Epidermal melanocyte (primary cell): ENCODE data around the gene TTC8.
"Not testable (repeated sequence)": the region's sequence is repeated elsewhere in the genome, so short reads cannot be mapped to it uniquely, and the experiment has no call there.

Experiments used
- DNase-seq: peaks from one replicate; pipeline ENCODE4 v3.0.0; 2011; ENCODE audit warnings: low spot score; ENCODE audit not compliant: insufficient read length

The TTC8 gene

GRCh38 chr14:88824314-88825077 is at the start of gene TTC8:
TTC8 (plus strand) TSS chr14:88824651; CDS start chr14:88824708, 57 bp downstream.
- DNase-seq: peak; percentile 76

- DNase-seq: no peak
Observed at GRCh38 chr14:88775532-88775931, 48.9 kb upstream of the TTC8 start.

- DNase-seq: no peak
Observed at GRCh38 chr14:88785911-88786310, 38.5 kb upstream of the TTC8 start.

GRCh38 chr14:88786715-88787114 is 37.7 kb upstream of the TTC8 start:
- DNase-seq: no peak

GRCh38 chr14:88789573-88789972 is 34.9 kb upstream of the TTC8 start:
- DNase-seq: not testable (repeated sequence)

- DNase-seq: no peak
Observed at GRCh38 chr14:88790501-88791251, 33.8 kb upstream of the TTC8 start.

GRCh38 chr14:88791252-88791621 is 33.2 kb upstream of the TTC8 start:
- DNase-seq: no peak

- no peak for DNase-seq
Observed at GRCh38 chr14:88791629-88792472, 32.6 kb upstream of the TTC8 start.

- peak; percentile 33 for DNase-seq
Observed at GRCh38 chr14:88792473-88793258, 31.8 kb upstream of the TTC8 start, which contains the start of gene EML5. EML5 (minus strand) TSS chr14:88792953; CDS start chr14:88792503, 450 bp downstream.

- DNase-seq: no peak
Observed at GRCh38 chr14:88793259-88793625, 31.2 kb upstream of the TTC8 start.

- no peak for DNase-seq
Observed at GRCh38 chr14:88798156-88798555, 26.3 kb upstream of the TTC8 start.

GRCh38 chr14:88799522-88799921 is 24.9 kb upstream of the TTC8 start:
- no peak for DNase-seq

GRCh38 chr14:88802596-88802995 is 21.9 kb upstream of the TTC8 start:
- DNase-seq: no peak

GRCh38 chr14:88804035-88804434 is 20.4 kb upstream of the TTC8 start:
- DNase-seq: no peak

GRCh38 chr14:88804477-88804876 is 20.0 kb upstream of the TTC8 start:
- no peak for DNase-seq

GRCh38 chr14:88808359-88808758 is 16.1 kb upstream of the TTC8 start:
- DNase-seq: no peak

GRCh38 chr14:88815980-88816379 is 8.5 kb upstream of the TTC8 start:
- no peak for DNase-seq

GRCh38 chr14:88818018-88818417 is 6.4 kb upstream of the TTC8 start:
- DNase-seq: no peak

GRCh38 chr14:88819674-88820073 is 4.8 kb upstream of the TTC8 start:
- not testable (repeated sequence) for DNase-seq

GRCh38 chr14:88821378-88821777 is 3.1 kb upstream of the TTC8 start:
- DNase-seq: no peak

- no peak for DNase-seq
Observed at GRCh38 chr14:88821888-88822287, 2.6 kb upstream of the TTC8 start.
